HG02885 (cell line): ENCODE measurements around the gene SLC8A1.

ENCODE experiments used
- ATAC-seq: cut with Tn5 transposase; IDR thresholded peaks from one replicate; pipeline ENCODE4 v1.9.1; 2021; ENCODE audit warnings: mild to moderate bottlenecking; ENCODE audit not compliant: unreplicated experiment, poor library complexity

The SLC8A1 gene

GRCh38 chr2:40255103-40255502 is 196.8 kb downstream of the SLC8A1 start:
- no peak for ATAC-seq

DNA sequence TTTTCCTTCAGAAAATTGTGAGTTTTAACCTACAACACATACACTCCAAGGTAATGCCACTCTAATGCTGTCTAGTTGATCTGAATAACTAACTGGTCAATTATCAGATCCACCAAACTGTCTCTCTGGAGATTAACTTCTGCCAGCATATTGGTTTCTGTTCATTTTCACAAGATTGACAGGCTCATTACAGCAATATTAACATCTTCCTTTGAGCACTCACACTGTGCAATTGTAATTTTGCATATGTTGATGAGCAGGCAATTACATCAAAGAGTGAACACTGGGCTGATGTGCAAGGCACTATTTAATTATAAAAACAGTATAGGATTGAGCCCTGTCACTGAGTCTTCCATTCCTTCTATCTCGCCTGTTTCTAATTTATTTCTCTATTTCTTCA is 197.3 kb downstream of the SLC8A1 start:
- no peak for ATAC-seq

DNA sequence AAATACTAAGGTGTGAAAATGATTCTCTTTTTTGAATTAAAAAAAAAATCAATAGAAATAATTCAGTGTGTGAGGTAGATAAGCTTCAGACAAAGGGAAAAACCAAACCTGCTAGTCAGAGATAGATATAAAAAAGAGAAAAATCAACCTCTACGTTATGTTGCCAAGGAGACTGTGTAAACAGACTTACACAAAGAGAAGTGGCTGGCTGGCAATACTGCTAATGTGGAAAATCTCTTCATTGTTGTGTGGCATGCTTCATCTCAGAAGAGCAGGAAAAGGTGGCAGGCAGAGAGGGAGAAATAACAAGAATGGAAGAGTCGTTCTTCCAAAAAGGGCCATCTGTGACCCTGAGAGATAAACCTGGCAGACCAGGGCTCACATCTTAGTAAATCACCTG is 200.8 kb downstream of the SLC8A1 start:
- no peak for ATAC-seq

DNA sequence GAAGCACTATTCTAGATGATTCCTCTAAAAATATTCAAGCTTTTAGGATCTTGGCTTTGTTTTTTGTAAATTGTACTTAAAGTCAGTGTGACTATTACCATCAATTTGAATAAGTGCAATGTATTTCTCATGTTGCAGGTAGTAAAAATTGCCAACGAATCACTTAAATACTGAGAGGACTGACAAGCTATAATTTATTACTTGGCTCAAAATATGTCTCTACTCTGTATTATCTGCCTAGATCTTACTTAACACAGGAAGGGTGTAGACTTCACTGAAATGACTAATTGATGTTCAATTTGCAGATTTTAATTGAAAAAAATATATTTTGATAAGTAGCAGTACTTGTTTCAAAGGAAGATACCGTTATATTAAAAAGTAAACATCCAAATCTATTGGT is 202.3 kb downstream of the SLC8A1 start:
- no peak for ATAC-seq

DNA sequence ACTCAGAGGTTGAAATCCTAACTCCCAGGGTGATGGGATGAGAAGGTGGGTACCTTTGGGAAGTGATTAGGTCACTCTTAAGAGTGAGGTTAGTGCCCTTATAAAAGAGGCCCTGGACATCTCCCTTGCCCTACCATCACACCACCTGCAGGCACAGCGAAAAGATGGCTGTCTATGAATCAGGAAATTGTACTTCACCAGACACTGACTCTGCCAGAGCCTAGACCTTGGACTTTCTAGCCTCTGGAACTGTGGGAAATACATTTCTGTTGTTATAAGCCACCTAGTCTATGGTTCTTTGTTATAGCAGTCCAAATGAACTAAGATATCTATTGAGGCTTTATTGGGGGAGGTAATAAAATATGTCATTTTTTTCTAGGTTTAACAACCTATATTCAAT is 203.6 kb downstream of the SLC8A1 start:
- ATAC-seq: no peak

GRCh38 chr2:40244675-40245074 is 207.2 kb downstream of the SLC8A1 start:
- peak; percentile 77 for ATAC-seq

DNA sequence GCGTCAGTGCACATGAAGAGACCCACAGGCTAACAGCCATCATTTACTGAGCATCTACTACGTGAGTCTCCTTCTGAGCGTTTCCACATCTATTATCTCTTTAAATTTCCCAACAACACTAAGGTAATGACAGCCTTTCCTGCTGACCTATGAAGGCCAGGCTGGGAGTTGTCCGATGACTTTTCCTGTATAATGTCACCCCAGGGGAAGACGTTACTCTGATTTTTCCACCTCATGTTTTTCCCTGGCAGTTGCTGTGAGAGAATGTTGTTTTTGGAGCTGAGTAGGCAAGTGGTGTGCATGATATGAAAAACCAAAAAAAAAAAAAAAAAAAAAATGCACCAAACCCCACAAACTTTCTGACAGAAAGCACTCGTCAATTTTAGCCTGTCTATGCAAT is 207.6 kb downstream of the SLC8A1 start:
- ATAC-seq: no peak

GRCh38 chr2:40243581-40244187 is 208.2 kb downstream of the SLC8A1 start:
- ATAC-seq: no peak

GRCh38 chr2:40242315-40242714 is 209.6 kb downstream of the SLC8A1 start:
- ATAC-seq: no peak

DNA sequence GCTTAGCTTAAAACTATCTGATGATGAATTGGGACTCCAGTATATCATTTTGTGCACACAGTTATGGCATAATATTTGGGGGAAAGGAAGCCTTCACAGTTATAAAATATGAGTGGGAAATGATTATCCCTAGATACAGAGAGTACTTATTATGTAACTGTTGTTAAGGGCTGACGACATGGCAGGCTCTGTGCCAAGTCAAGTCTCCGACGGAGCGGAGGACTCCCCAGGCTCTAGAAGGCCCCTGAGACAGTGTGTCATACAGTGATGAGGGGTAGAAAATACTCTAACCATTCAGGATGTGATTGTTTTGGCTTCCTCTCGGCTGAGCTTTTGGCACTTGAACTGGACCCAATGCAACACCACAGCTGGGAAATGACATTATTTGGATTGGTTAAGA is 211.8 kb downstream of the SLC8A1 start:
- ATAC-seq: no peak

GRCh38 chr2:40230707-40231432 is 221.0 kb downstream of the SLC8A1 start:
- ATAC-seq: no peak

DNA sequence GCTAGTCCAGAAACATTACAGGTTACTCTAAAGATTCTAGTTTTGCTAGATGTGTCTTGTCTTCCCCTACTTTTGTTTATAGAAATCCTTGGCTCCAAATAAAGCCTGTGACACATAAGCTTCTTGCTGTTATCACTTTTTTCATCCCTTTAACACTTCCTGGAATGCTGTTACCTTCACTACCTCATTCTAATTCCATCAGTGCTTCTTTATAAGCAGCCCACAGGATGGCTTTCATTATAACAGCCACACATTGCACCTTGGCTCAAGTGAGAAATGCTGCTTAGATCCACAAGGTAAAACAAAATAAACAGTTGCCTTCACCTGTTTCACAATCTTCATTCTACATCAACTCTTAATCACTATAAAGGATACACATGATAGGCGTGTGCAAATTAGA is 221.7 kb downstream of the SLC8A1 start:
- ATAC-seq: no peak

- ATAC-seq: no peak
These were observed 223.6 kb downstream of the SLC8A1 start for GRCh38 chr2:40228310-40228709.

- ATAC-seq: no peak
These were observed 224.7 kb downstream of the SLC8A1 start for GRCh38 chr2:40227210-40227609.

- no peak for ATAC-seq
These were observed 225.3 kb downstream of the SLC8A1 start for GRCh38 chr2:40226637-40227036.

GRCh38 chr2:40225670-40226210 is 226.2 kb downstream of the SLC8A1 start:
- ATAC-seq: no peak

- ATAC-seq: no peak
These were observed 227.6 kb downstream of the SLC8A1 start for GRCh38 chr2:40224318-40224717.

GRCh38 chr2:40220177-40220925 is 231.5 kb downstream of the SLC8A1 start:
- no peak for ATAC-seq

DNA sequence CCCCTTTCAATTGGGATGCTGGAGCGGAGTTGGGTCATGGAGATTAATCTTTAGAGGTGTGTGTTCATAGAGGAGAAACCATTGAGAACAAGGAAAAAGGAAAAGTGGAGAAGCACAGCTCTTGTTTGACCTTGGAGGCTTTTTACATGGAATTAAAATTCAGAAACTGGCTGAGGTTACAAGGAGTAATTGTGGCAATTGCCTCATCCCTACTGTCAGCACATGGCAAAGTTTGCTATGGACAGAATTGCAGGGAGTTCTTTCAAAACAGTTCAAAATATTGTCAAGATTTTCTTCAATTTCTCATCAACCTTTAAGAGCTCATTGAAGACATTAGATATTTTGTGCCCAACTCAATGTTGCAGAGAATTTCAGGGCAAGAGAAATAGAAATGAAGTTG is 232.7 kb downstream of the SLC8A1 start:
- ATAC-seq: no peak

GRCh38 chr2:40218679-40219078 is 233.2 kb downstream of the SLC8A1 start:
- no peak for ATAC-seq

DNA sequence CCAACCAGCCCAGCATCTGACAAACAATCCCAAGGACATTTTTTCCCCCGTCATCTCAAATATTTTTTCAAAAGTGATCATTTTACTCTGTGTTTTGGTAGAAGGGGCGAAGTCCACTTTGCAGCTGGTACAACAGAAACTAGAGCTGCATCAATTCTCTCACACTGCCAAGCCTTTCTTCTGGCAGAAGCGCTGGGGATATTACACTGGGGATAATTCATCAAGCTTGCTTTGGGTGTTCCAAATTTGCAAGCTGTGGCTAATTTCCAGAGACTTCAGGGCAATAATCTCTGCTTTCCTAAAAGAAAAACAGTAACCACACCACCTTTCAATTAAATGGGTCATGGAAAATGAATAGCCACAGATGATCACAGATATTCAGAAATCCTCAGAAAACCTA is 238.3 kb downstream of the SLC8A1 start:
- ATAC-seq: no peak
